SU-DHL-6 (cell line): ENCODE results near the gene OR13C3.

Experiments used
- H2AFZ ChIP-seq: fragments of 200-600 bp; sonication (generic); 2 replicates; pipeline ENCODE4 v1.6.1; 2014; ENCODE audit warnings: low read depth, mild to moderate bottlenecking, moderate library complexity, mixed read lengths, antibody characterized with exemption, low read length; ENCODE audit not compliant: severe bottlenecking
- H3F3A ChIP-seq: fragments of 200-600 bp; shearing (Covaris generic); 2 replicates; pipeline ENCODE4 v1.6.0; 2016; ENCODE audit warnings: antibody characterized with exemption, mild to moderate bottlenecking; ENCODE audit not compliant: insufficient read depth
- H3K27ac ChIP-seq: fragments of 200-600 bp; sonication (generic); 2 replicates; pipeline ENCODE4 v1.5.1; 2016; ENCODE audit warnings: low read depth, mild to moderate bottlenecking, low read length, moderate library complexity, mixed read lengths
- H3K27me3 ChIP-seq: fragments of 200-600 bp; sonication (generic), shearing (Covaris generic); 2 replicates; pipeline ENCODE4 v1.6.0; 2014; ENCODE audit warnings: mild to moderate bottlenecking, low read length
- H3K36me3 ChIP-seq: fragments of 200-600 bp; sonication (generic); 2 replicates; pipeline ENCODE4 v1.6.1; 2014; ENCODE audit warnings: mild to moderate bottlenecking, low read length, mixed read lengths
- H3K4me2 ChIP-seq: fragments of 300-600, 200-600 bp; shearing (Covaris generic), sonication (generic); 2 replicates; pipeline ENCODE4 v1.6.0; 2014; ENCODE audit warnings: low read length, low read depth, mild to moderate bottlenecking; ENCODE audit not compliant: poor library complexity, severe bottlenecking
- H3K4me3 ChIP-seq: fragments of 200-600 bp; sonication (generic); 2 replicates; pipeline ENCODE4 v1.5.1; 2014; ENCODE audit warnings: antibody characterized with exemption, low read length, mild to moderate bottlenecking, mixed read lengths; ENCODE audit not compliant: insufficient read depth, poor library complexity, severe bottlenecking
- H3K79me2 ChIP-seq: fragments of 200-600 bp; sonication (generic); 2 replicates; pipeline ENCODE4 v1.6.1; 2014; ENCODE audit warnings: mild to moderate bottlenecking, low read length, moderate library complexity; ENCODE audit not compliant: insufficient read depth
- H3K9ac ChIP-seq: fragments of 200-600 bp; sonication (generic); 2 replicates; pipeline ENCODE4 v1.7.0; 2014; ENCODE audit warnings: mild to moderate bottlenecking, low read length
- H3K9me2 ChIP-seq: fragments of 200-600 bp; sonication (generic); replicated peaks from 2 replicates; pipeline ENCODE4 v1.6.1; 2014; ENCODE audit warnings: low read length; ENCODE audit not compliant: insufficient read depth
- H3K9me3 ChIP-seq: fragments of 200-600 bp; sonication (generic); 2 replicates; pipeline ENCODE4 v1.6.1; 2014; ENCODE audit warnings: low read length, mixed read lengths; ENCODE audit not compliant: insufficient read depth
- H4K20me1 ChIP-seq: fragments of 200-600 bp; sonication (generic); 2 replicates; pipeline ENCODE4 v1.6.1; 2014; ENCODE audit warnings: low read depth, mild to moderate bottlenecking, antibody characterized with exemption, low read length, moderate library complexity, mixed read lengths
- CTCF ChIP-seq: fragments of 200-600 bp; sonication (generic); IDR thresholded peaks from one replicate; pipeline ENCODE4 v1.5.1; 2017; ENCODE audit warnings: antibody characterized with exemption, mild to moderate bottlenecking, low read length, moderate library complexity; ENCODE audit not compliant: insufficient read depth, poor library complexity, severe bottlenecking
- EZH2phosphoT487 ChIP-seq: fragments of 200-600 bp; sonication (generic), shearing (Covaris generic); conservative IDR thresholded peaks from 2 replicates; pipeline ENCODE4 v1.6.1; 2018; ENCODE audit warnings: mild to moderate bottlenecking, antibody characterized with exemption, low read length, moderate library complexity, mixed read lengths

Gene OR13C3

GRCh38 chr9:104503440-104503839 lies 33.2 kb downstream of the OR13C3 start:
- Histone ChIP-seq H3K79me2 (no peaks in the 10 kb centered on the region), H4K20me1 (no peaks in the 10 kb centered on the region), H3K9me3 (no peaks in the 10 kb centered on the region), H3K4me2 (no peak overlapping the region), H3K27ac (no peak overlapping the region), H3K27me3 (no peaks in the 10 kb centered on the region), H3F3A (no peaks in the 10 kb centered on the region), H3K9ac (no peak overlapping the region), H2AFZ (no peak overlapping the region), H3K9me2 (no peaks in the 10 kb centered on the region), H3K36me3 (no peaks in the 10 kb centered on the region), H3K4me3 (no peak overlapping the region)
- no peak for TF ChIP-seq CTCF
- no peak for TF ChIP-seq EZH2phosphoT487

GRCh38 chr9:104494808-104495207 lies 41.8 kb downstream of the OR13C3 start:
- Histone ChIP-seq H3F3A (no peaks in the 10 kb centered on the region), H3K9ac (no peak overlapping the region), H3K9me3 (no peaks in the 10 kb centered on the region), H3K27me3 (no peaks in the 10 kb centered on the region), H3K79me2 (no peaks in the 10 kb centered on the region), H2AFZ (no peak overlapping the region), H3K4me2 (no peak overlapping the region), H3K9me2 (no peaks in the 10 kb centered on the region), H4K20me1 (no peaks in the 10 kb centered on the region), H3K27ac (no peak overlapping the region), H3K36me3 (no peaks in the 10 kb centered on the region), H3K4me3 (no peak overlapping the region)
- TF ChIP-seq EZH2phosphoT487 (no peak), CTCF (no peak)
